ENCODE measurements around the gene PURB. TPM values are rescaled to one million over a fixed set of nuclear protein-coding genes. Genes with fewer than 3 reads are reported as not detected.
A peak's percentile ranks its signal among the peaks of the same experiment; 100 is the strongest.
"Not testable (repeated sequence)": the region's sequence is repeated elsewhere in the genome, so short reads cannot be mapped to it uniquely, and the experiment has no call there.

PURB gene
- 12.2 TPM for total RNA-seq (2013)
- polyA plus RNA-seq = 10 to 100 TPM in 1 of 3 donors, 1 to 10 TPM in 2; 3.0 to 13.0 (median 3.0) TPM
- polyA minus RNA-seq = 19.4 and 22.3 TPM in 2 replicates
- 138 to 367 (median 230) reads per million in 11 experiments for total RNA-seq

DNA sequence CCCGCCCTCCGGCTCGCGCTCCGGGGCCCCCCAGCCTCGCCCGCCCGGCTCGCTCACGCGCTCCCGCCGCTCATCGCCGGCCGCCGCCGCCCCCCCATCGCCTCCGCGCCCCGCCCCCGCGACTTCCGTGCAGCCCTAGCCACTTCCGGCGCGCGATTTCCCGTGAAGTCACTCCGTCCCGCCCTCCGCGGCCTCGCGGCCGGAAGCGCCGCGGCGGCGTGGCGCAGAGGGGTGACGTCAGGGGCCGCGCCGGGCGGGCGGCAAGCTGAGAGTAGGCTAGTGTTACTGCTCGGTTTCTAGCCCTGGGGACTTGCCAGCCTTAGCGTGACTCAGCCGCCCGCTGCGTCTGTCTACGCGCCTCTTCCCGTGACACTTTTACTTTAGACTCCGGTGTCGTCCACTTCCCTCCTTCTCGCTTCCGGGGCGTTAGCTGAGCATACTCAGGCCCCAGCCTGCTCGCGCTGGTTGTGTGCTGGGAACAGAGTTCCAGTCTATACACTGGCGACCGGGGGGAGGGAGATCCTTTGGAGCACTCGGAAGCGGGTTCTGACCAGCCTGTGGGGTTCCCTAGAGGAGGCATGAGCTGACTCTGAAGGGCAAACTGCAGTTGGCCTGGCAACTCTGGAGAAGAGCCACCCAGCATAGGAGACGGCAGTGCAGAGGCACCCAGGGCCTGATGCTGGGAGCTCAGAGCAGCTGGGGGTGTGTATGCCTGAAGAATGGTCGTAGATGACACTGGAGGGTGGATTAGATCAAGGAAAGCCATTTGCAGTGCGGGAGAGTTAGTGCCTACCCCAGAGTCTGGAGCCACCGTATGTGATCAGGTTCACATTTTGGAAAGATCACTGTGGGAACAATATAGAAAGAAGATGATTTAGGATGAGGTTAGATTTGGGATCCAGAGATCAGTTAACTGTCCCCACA lies at the start of gene PURB:
Gene PURB, minus strand, starts transcription at position 137 of the 924 bp plus-strand sequence. CDS start 182 bp downstream, outside the sequence.
- 0% methylated on average over 68 of the region's 72 CpGs for WGBS (ENCODE audit: insufficient coverage)
- Mint-ChIP-seq H3K4me3 (peak within 1 kb of the TSS; percentile 94 to 99), H3K36me3 (peaks cover 10 to 12% of the 10 kb centered on the region in 2 donors), H3K4me1 (peaks cover 62% of the 10 kb centered on the region), H3K9me3 (peaks cover 0 to 3% (median 0%) of the 10 kb centered on the region in 7 donors), H3K27ac (peak within 1 kb of the TSS; percentile 98 to 100 (median 100)), H3K27me3 (ENCODE audit: low read depth in 3 of 3) (peaks cover 0 to 7% (median 0%) of the 10 kb centered on the region in 3 donors)
- TF ChIP-seq, protein P1, sequence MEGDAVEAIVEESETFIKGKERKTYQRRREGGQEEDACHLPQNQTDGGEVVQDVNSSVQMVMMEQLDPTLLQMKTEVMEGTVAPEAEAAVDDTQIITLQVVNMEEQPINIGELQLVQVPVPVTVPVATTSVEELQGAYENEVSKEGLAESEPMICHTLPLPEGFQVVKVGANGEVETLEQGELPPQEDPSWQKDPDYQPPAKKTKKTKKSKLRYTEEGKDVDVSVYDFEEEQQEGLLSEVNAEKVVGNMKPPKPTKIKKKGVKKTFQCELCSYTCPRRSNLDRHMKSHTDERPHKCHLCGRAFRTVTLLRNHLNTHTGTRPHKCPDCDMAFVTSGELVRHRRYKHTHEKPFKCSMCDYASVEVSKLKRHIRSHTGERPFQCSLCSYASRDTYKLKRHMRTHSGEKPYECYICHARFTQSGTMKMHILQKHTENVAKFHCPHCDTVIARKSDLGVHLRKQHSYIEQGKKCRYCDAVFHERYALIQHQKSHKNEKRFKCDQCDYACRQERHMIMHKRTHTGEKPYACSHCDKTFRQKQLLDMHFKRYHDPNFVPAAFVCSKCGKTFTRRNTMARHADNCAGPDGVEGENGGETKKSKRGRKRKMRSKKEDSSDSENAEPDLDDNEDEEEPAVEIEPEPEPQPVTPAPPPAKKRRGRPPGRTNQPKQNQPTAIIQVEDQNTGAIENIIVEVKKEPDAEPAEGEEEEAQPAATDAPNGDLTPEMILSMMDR (IDR thresholded peaks at IDR 0.05) = no peak
- H3K4me3 ChIP-seq (replicated peaks in 1 of 3; ENCODE audit: low read depth in 2 of 3, low read length in 3 of 3) = peak within 1 kb of the TSS; percentile 63 to 78 (median 76)
- intact Hi-C loops (cut with micrococcal nuclease) = loop anchor here (5.0 to 10.0 kb wide), 4 partner anchors 38 to 301 kb away; partner anchors contain the start of genes H2AZ2 (in 1 of the 2), TBRG4 (in 1 of the 2) and TMED4 (in 1 of the 2)
- peaks cover 0 to under 1% of the 10 kb centered on the region in 2 donors for H3K36me3 ChIP-seq (replicated peaks in 1 of 2; ENCODE audit: control insufficient read depth in 1 of 2, insufficient read depth in 2 of 2, low read length in 2 of 2)
- peak within 1 kb of the TSS; percentile 9 for H2AFZ ChIP-seq (ENCODE audit: insufficient read depth, low read depth, low read length, poor library complexity, severe bottlenecking)
- H4K20me1 ChIP-seq (ENCODE audit: insufficient read depth, low read length) = peaks cover 28% of the 10 kb centered on the region
- no peaks in the 10 kb centered on the region for H3K9me3 ChIP-seq (replicated peaks in 1 of 2; ENCODE audit: control insufficient read depth in 1 of 2, insufficient read depth in 1 of 2, low read length in 2 of 2)
- H3K79me2 ChIP-seq (ENCODE audit: insufficient read depth, low read length) = peaks cover 43% of the 10 kb centered on the region
- no peaks in the 10 kb centered on the region for H3K27me3 ChIP-seq (ENCODE audit: control insufficient read depth in 2 of 2, insufficient read depth in 2 of 2, low read length in 2 of 2)
- H3K9ac ChIP-seq (ENCODE audit: insufficient read depth, low read length, poor library complexity, severe bottlenecking) = peak within 1 kb of the TSS; percentile 95
- DNase-seq = peak; percentile 99 to 100 (median 99)
- H3K27ac ChIP-seq (ENCODE audit: low read depth in 1 of 2, low read length in 2 of 2) = peak within 1 kb of the TSS; percentile 98 to 99
- H3K4me1 ChIP-seq (ENCODE audit: control insufficient read depth in 1 of 2, insufficient read depth in 2 of 2, low read length in 2 of 2) = peaks cover 54 to 65% of the 10 kb centered on the region in 2 donors
- peak within 1 kb of the TSS; percentile 80 for H3K4me2 ChIP-seq (replicated peaks; ENCODE audit: extremely low read depth, low read length, poor library complexity, severe bottlenecking)

DNA sequence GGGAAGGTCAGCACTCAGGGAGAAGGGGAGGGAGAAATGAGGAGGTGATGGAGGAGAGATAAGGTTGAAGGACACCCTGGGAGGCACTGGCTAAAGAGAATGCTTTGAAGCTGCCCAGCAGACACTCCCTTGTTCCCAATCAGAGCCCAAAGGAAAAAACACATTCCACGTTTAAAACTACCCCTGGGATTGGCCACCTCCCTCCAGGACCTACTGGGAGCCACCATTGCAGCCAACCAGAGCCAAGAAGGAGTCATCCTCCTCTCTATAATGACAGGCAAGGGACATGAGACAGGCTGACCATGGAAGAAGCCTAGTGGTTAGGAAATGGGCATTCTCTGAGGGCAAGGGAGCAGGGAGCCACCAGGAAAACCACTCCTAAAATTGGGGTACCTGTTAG lies 49.7 kb upstream of the PURB start:
- Mint-ChIP-seq H3K9me3 (peaks cover 0 to 1% (median 0%) of the 10 kb centered on the region in 7 donors), H3K4me1 (peaks cover 21% of the 10 kb centered on the region), H3K4me3 (no peak overlapping the region), H3K27ac (peak overlapping the region in 3 of 7 donors; percentile 68 to 88 (median 85)), H3K27me3 (ENCODE audit: low read depth in 3 of 3) (peaks cover 0 to 4% (median 2%) of the 10 kb centered on the region in 3 donors), H3K36me3 (no peaks in the 10 kb centered on the region)
- intact Hi-C loops (cut with micrococcal nuclease) = loop anchor here in 1 of 2 donors (10.0 kb wide), 1 partner anchor 170 kb away; no protein-coding TSS in a partner anchor
- Histone ChIP-seq H3K36me3 (replicated peaks in 1 of 2; ENCODE audit: control insufficient read depth in 1 of 2, insufficient read depth in 2 of 2, low read length in 2 of 2) (no peaks in the 10 kb centered on the region), H3K27ac (ENCODE audit: low read depth in 1 of 2, low read length in 2 of 2) (peak overlapping the region in 1 of 2 donors; percentile 38), H3K79me2 (ENCODE audit: insufficient read depth, low read length) (no peaks in the 10 kb centered on the region), H3K9me3 (replicated peaks in 1 of 2; ENCODE audit: control insufficient read depth in 1 of 2, insufficient read depth in 1 of 2, low read length in 2 of 2) (no peaks in the 10 kb centered on the region), H2AFZ (ENCODE audit: insufficient read depth, low read depth, low read length, poor library complexity, severe bottlenecking) (peak overlapping the region; percentile 51), H4K20me1 (ENCODE audit: insufficient read depth, low read length) (no peaks in the 10 kb centered on the region), H3K9ac (ENCODE audit: insufficient read depth, low read length, poor library complexity, severe bottlenecking) (no peak overlapping the region), H3K4me1 (ENCODE audit: control insufficient read depth in 1 of 2, insufficient read depth in 2 of 2, low read length in 2 of 2) (peaks cover 19 to 20% of the 10 kb centered on the region in 2 donors), H3K4me2 (replicated peaks; ENCODE audit: extremely low read depth, low read length, poor library complexity, severe bottlenecking) (peak overlapping the region; percentile 25), H3K27me3 (ENCODE audit: control insufficient read depth in 2 of 2, insufficient read depth in 2 of 2, low read length in 2 of 2) (no peaks in the 10 kb centered on the region), H3K4me3 (replicated peaks in 1 of 3; ENCODE audit: low read depth in 2 of 3, low read length in 3 of 3) (peak overlapping the region in 1 of 3 experiments; percentile 8)
- TF ChIP-seq, protein P1 (IDR thresholded peaks at IDR 0.05) = no peak
- DNase-seq = no peak
- 60% methylated on average over 1 of the region's 1 CpG for WGBS (ENCODE audit: insufficient coverage)

DNA sequence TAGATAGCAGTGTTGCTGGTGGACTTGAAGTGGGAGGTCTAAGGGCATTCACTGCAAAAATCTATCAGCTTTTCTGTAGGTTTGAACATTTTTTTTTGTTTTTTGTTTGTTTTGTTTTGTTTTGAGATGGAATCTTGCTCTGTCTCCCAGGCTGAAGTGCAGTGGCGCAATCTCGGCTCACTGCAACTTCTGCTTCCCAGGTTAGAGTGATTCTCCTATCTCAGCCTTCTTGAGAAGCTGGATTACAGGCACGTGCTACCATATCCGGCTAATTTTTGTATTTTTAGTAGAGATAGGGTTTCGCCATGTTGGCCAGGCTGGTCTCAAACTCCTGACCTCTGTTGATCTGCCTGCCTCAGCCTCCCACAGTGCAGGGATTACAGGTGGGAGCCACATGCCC lies 49.2 kb upstream of the PURB start:
- H3K27me3 Mint-ChIP-seq (ENCODE audit: low read depth in 3 of 3) = not testable (repeated sequence)
- H3K4me1 Mint-ChIP-seq = peaks cover 21% of the 10 kb centered on the region

More for the DNA sequence above, 49.2 kb upstream of the PURB start:
- H3K4me1 ChIP-seq (ENCODE audit: control insufficient read depth in 1 of 2, insufficient read depth in 2 of 2, low read length in 2 of 2) = peaks cover 19 to 20% of the 10 kb centered on the region in 2 donors
- intact Hi-C loops (cut with micrococcal nuclease) = loop anchor here in 1 of 2 donors (10.0 kb wide), 1 partner anchor 170 kb away; no protein-coding TSS in a partner anchor
- H3K79me2 ChIP-seq (ENCODE audit: insufficient read depth, low read length); H3K9ac ChIP-seq (ENCODE audit: insufficient read depth, low read length, poor library complexity, severe bottlenecking); H3K4me3 Mint-ChIP-seq; H3K36me3 ChIP-seq (replicated peaks in 1 of 2; ENCODE audit: control insufficient read depth in 1 of 2, insufficient read depth in 2 of 2, low read length in 2 of 2); H3K27me3 ChIP-seq (ENCODE audit: control insufficient read depth in 2 of 2, insufficient read depth in 2 of 2, low read length in 2 of 2); H3K9me3 ChIP-seq (replicated peaks in 1 of 2; ENCODE audit: control insufficient read depth in 1 of 2, insufficient read depth in 1 of 2, low read length in 2 of 2); H4K20me1 ChIP-seq (ENCODE audit: insufficient read depth, low read length); H3K9me3 Mint-ChIP-seq; H3K36me3 Mint-ChIP-seq: not testable (repeated sequence)
- peak overlapping the region in 1 of 2 donors; percentile 38 for H3K27ac ChIP-seq (ENCODE audit: low read depth in 1 of 2, low read length in 2 of 2)
- peak overlapping the region in 1 of 3 experiments; percentile 8 for H3K4me3 ChIP-seq (replicated peaks in 1 of 3; ENCODE audit: low read depth in 2 of 3, low read length in 3 of 3)
- H3K4me2 ChIP-seq (replicated peaks; ENCODE audit: extremely low read depth, low read length, poor library complexity, severe bottlenecking) = peak overlapping the region; percentile 25
- peak overlapping the region in 3 of 7 donors; percentile 68 to 88 (median 85) for H3K27ac Mint-ChIP-seq
- WGBS (ENCODE audit: insufficient coverage) = no CpG with 5 or more reads among the region's 5 CpGs
- DNase-seq = peak in 2 of 3 donors; percentile 18 to 21
- peak overlapping the region; percentile 51 for H2AFZ ChIP-seq (ENCODE audit: insufficient read depth, low read depth, low read length, poor library complexity, severe bottlenecking)

Data from CD14-positive monocyte (primary cell).